LoVo (cell line): ENCODE data around the gene KLHL30.

Source experiments
- DNase-seq: peaks from one replicate; pipeline ENCODE4 v3.0.0-alpha.2; 2016; ENCODE audit warnings: low spot score

KLHL30 gene

GRCh38 chr2:238130696-238131628 lies 7.5 kb upstream of the KLHL30 start:
- DNase-seq = no peak

- DNase-seq = no peak
Measured at GRCh38 chr2:238131761-238132462, 6.6 kb upstream of the KLHL30 start.

- DNase-seq = no peak
Measured at GRCh38 chr2:238132463-238133450, 5.7 kb upstream of the KLHL30 start.

- no peak for DNase-seq
Measured at GRCh38 chr2:238133499-238134392, 4.7 kb upstream of the KLHL30 start.

GRCh38 chr2:238134393-238134785 lies 4.1 kb upstream of the KLHL30 start:
- DNase-seq = no peak

- no peak for DNase-seq
Measured at GRCh38 chr2:238135601-238136150, 2.8 kb upstream of the KLHL30 start.

GRCh38 chr2:238136820-238137537 lies 1.5 kb upstream of the KLHL30 start:
- no peak for DNase-seq

GRCh38 chr2:238137885-238138284 lies 583 bp upstream of the KLHL30 start:
- DNase-seq = no peak

- no peak for DNase-seq
Measured at GRCh38 chr2:238139196-238140039, 950 bp downstream of the KLHL30 start.

- no peak for DNase-seq
Measured at GRCh38 chr2:238140040-238140439, 1.6 kb downstream of the KLHL30 start.

- DNase-seq = no peak
Measured at GRCh38 chr2:238140721-238141540, 2.5 kb downstream of the KLHL30 start.

- DNase-seq = peak; percentile 92
Measured at GRCh38 chr2:238141541-238142318, 3.3 kb downstream of the KLHL30 start.

- DNase-seq = no peak
Measured at GRCh38 chr2:238142382-238143205, 4.1 kb downstream of the KLHL30 start.

GRCh38 chr2:238143239-238143951 lies 4.9 kb downstream of the KLHL30 start:
- DNase-seq = peak; percentile 71

GRCh38 chr2:238144262-238144661 lies 5.8 kb downstream of the KLHL30 start:
- no peak for DNase-seq

GRCh38 chr2:238145046-238145445 lies 6.6 kb downstream of the KLHL30 start:
- DNase-seq = no peak
